Right lobe of liver (tissue), 4 donors: Measurements from ENCODE around the gene POLG2.

Source experiments
- POLR2A ChIP-seq: fragments of 450-650 bp; IDR thresholded peaks from one replicate; pipeline ENCODE4 v1.6.1; 2017; ENCODE audit warnings: antibody characterized with exemption, mild to moderate bottlenecking
- TF ChIP-seq, protein P1 (sequence below), 4 donors: fragments of 200-600 bp in 3 of 4; fragments of 450-650 bp in 1 of 4; IDR thresholded peaks; one replicate each; pipeline versions ENCODE4 v1.5.1 to v1.8.0; 2016 to 2022; ENCODE audit warnings: antibody characterized with exemption in 4 of 4, mild to moderate bottlenecking in 2 of 4
- donor health status: DM: no; HTN: no; CAD: no.
- donor health status: DM: no; HTN: no; CAD: no.
- donor health status: DM: no; HTN: yes; CAD: no.

DNA sequence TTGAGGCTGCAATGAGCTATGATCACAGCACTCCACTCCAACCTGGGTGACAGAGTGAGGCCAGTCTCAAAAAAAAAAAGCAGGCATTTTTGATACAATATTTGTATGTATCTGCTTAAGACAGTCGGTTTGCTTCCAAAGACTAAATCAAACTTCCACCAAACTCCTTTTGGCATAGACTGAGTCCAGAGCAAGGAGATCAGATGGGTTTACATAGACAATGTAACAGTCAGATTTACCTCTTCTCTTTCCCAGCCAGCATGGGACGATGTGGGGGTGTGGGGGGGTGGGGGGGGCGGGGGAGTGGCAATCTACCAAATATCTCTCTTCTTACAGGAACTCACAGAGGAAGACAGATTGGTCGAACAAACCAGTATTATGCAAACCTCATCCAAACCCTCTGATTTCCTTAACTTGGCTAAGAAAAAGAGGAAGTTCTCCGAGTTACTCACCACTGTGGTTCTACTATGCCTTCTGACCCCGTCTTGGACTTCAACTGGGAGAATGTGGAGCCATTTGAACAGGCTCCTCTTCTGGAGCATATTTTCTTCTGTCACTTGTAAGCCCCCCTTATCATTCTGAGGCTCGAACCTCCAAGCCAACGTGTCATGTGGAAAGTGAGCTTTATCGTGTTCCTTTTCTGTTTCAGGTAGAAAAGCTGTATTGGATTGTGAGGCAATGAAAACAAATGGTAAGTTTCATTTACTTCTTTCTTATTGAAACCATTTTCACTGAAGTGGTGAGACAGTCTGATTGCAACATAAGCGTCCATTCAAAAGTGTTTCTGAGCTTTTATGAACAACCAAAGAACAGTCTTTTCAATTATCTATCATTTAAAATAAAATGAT is 48.0 kb downstream of the POLG2 start, which contains the start of gene MILR1:
- TF ChIP-seq, protein P1, sequence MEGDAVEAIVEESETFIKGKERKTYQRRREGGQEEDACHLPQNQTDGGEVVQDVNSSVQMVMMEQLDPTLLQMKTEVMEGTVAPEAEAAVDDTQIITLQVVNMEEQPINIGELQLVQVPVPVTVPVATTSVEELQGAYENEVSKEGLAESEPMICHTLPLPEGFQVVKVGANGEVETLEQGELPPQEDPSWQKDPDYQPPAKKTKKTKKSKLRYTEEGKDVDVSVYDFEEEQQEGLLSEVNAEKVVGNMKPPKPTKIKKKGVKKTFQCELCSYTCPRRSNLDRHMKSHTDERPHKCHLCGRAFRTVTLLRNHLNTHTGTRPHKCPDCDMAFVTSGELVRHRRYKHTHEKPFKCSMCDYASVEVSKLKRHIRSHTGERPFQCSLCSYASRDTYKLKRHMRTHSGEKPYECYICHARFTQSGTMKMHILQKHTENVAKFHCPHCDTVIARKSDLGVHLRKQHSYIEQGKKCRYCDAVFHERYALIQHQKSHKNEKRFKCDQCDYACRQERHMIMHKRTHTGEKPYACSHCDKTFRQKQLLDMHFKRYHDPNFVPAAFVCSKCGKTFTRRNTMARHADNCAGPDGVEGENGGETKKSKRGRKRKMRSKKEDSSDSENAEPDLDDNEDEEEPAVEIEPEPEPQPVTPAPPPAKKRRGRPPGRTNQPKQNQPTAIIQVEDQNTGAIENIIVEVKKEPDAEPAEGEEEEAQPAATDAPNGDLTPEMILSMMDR (IDR thresholded peaks at IDR 0.05), result no peak
- no peak for TF ChIP-seq POLR2A
